Ureter (tissue), 1 donor: ENCODE measurements around the gene PRPH. TPM values are rescaled to one million over a fixed set of nuclear protein-coding genes. Genes with fewer than 3 reads are reported as not detected.
"Not testable (repeated sequence)": the region's sequence is repeated elsewhere in the genome, so short reads cannot be mapped to it uniquely, and the experiment has no call there.

ENCODE experiments used
- DNase-seq: peaks from one replicate; pipeline ENCODE4 v3.0.0-alpha.2; 2020; ENCODE audit warnings: low spot score
- total RNA-seq: library from RNA; stranded (reverse); gene quantifications from one replicate; pipeline ENCODE4 v1.2.4, GENCODE V29; 2023
- donor health status: DM: yes; HTN: yes; CAD: no.

The PRPH gene
- total RNA-seq, 1 donor from 2014 or later, result 1.7 TPM

GRCh38 chr12:49276304-49277290 is 18.4 kb upstream of the PRPH start:
- no peak for DNase-seq

GRCh38 chr12:49277466-49277865 is 17.5 kb upstream of the PRPH start:
- no peak for DNase-seq

DNA sequence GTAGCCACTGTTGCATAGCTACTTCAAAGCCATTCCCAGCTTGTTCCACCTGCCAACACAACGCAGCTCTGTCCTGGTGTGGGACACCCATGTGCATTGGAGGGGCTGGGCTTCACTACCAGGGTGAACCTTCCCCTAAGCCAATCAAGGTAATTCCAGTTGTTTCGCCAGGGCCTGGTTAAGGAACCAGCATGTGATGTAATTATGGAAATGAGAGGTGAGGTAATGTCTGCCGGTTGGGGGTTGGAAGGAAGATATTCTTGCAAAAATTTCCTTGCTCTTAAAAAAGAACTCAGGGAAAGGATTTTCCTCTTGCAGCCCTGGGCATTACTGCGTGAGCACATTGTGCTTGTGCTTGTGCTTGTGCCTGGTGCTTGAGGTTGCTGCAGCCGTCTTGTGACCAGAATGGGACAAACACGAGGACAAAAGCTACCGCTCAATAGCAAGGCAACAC is 15.2 kb upstream of the PRPH start:
- DNase-seq, result no peak

DNA sequence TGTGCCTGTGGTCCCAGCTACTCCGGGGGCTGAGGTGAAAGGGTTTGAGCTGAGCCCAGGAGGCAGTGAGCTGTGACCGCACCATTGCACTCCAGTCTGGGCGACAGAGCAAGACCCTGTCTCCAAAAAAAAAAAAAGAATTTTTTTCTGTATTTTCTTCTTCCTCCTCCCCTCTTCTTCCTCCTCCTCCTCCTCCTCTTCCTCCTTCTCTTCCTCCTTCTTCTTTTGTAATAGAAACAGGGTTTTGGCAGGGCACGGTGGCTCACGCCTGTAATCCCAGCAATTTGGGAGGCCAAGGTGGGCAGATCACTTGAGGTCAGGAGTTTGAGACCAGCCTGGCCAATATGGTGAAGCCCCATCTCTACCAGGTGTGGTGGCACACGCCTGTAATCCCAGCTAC is 14.4 kb upstream of the PRPH start:
- not testable (repeated sequence) for DNase-seq

GRCh38 chr12:49282302-49282701 is 12.6 kb upstream of the PRPH start:
- DNase-seq, result no peak

GRCh38 chr12:49282740-49283375 is 12.1 kb upstream of the PRPH start:
- DNase-seq, result not testable (repeated sequence)

GRCh38 chr12:49283541-49284429 is 11.2 kb upstream of the PRPH start:
- DNase-seq, result no peak

DNA sequence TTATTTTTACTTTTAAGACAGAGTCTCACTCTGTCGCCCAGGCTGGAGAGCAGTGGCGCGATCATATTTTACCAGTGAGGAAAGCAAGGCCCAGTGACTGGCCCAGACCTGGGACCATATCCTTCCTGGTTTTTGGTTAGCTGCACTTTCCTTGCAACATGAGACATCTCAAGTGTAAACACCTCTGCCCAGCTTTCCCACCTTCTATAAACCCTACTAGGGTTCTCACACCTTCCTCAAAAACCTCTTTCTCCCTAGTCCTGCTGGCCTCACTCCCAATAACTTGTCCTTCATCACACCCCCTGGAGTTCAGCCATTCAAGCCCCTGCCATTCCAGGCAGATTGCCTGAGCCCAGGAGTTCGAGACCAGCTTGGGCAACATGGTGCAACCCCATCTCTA is 10.3 kb upstream of the PRPH start:
- DNase-seq, result no peak

DNA sequence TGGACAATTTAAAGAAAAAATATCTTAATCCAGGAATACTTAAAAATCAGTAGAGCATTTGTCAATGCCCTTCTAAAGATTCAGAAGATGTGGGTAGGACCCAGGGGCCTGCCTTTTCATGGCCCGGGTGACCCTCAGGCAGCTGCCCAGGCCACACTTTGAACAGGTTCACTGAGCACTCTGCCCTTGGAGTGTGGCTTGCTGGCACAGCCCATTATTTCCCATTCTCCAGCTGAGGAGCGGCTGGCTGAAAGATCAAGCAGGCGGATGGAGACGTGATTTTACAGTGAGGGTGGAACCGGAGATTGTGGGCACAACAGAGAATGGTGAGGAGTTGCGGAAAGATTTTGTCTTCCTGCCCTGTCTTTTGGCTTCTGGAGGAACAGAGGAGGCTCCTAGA is 7.1 kb upstream of the PRPH start:
- no peak for DNase-seq

DNA sequence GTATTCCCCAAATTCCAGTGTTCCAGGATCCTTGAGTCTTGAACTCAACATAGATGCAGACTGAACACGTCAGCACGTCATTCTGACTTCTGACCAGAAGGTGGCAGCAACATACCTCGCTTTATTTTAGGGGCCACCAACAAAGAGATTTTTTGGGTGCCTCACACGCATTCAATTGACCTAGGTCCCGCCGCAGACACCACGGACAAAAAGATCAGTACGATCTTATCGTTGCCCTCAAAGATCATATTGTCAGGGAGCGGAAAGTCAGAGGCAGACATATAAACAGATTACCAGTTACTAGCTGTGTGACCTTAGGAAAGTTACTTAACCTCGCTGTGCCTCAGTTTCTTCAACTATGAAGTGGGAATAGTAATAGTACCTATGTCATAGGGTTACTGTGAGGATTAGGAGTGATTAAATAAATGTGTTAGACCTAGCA is 6.5 kb upstream of the PRPH start:
- no peak for DNase-seq

GRCh38 chr12:49288922-49289555 is 5.9 kb upstream of the PRPH start:
- DNase-seq, result no peak

DNA sequence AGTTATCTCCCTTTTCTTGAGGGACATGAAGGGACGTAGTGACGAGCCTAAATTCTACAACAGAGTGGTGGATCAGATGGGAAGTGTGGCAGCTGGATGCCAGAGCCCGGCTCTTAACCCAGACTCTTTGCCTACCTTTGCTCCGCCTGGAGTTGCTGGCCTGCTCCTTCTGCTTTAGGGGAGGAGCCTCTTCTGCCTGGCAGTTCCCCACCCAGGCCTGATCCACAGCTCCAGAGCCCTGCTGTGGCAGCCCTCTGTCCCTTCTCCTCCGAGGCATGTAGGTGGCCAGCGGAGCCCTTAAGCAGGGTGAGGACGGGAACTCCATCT is 2.3 kb upstream of the PRPH start:
- DNase-seq, result no peak

DNA sequence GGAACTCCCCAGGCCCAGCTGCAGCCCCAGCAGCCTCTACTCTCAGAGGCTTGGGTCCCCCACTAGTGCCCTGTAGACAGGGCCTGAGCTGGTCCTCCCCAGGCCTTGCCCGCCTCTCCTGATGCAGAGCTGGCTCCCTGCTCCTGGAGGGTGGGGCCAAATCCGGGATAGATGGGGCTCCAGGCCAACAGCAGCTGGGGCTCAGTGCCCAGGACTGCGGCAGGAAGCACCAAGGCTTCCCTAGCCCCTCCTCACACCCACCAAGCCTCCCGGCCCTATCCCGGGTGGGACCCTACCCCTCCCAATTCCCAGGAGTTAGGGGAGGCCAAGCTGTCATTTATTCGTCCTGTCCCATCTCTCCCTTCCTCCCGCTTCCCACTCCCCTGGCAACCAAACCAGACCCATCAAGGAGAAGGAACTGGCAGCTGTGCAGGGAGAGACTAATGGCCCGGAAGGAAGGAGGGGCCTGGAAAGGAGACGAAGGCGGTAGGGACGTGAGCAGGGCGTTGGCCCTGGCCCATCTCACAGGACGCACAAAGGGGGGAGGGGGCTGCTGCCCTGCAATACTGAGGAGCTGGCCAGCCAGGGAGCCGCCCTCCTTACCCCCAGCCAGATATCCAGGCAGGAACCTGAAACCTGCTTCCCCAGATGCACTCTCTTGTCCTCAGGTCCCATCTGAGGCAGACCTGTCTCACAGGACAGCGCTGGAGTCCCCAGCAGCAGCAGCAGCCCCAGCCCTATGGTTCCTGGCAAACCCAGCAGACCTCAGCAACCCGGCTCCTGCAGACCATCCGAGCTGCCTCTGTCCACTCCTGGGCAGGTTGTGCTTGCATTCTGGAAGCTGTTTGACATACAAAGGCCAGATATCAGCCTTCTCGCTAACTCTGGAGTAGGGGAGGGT is 1.6 kb upstream of the PRPH start:
- no peak for DNase-seq

- no peak for DNase-seq
Observed at GRCh38 chr12:49294086-49294803, 702 bp upstream of the PRPH start.

- no peak for DNase-seq
Observed at GRCh38 chr12:49294804-49295081, 204 bp upstream of the PRPH start.

GRCh38 chr12:49296034-49296835 is 1.3 kb downstream of the PRPH start:
- DNase-seq, result no peak

GRCh38 chr12:49296836-49297694 is 2.1 kb downstream of the PRPH start:
- no peak for DNase-seq

- no peak for DNase-seq
Observed at GRCh38 chr12:49297695-49298060, 2.7 kb downstream of the PRPH start.
